ENCODE measurements around the gene SPATA13.

The SPATA13 gene

DNA sequence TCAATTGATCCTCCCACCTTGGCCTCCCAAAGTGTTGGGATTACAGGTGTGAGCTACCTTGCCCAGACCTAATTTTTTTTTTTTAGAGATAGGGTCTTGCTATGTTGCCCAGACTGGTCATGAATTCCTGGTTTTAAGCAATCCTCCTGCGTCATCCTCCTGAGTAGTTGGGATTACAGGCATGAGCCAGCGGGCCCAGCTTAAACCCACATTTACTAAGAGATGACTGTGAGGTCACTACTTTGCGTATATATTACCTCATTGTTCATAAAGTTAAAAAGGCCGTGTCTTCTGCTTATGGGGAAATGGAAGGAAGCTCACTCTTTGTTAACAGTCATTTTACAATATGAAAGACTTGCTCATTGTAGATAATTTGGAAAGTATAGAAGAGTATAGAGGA lies 109.3 kb downstream of the SPATA13 start:
- TF ChIP-seq GATA3 (IDR thresholded peaks at IDR 0.05; ENCODE audit: low read depth, low read length) (no peak), GATA2 (IDR thresholded peaks at IDR 0.05; ENCODE audit: low read depth, low read length) (no peak)

DNA sequence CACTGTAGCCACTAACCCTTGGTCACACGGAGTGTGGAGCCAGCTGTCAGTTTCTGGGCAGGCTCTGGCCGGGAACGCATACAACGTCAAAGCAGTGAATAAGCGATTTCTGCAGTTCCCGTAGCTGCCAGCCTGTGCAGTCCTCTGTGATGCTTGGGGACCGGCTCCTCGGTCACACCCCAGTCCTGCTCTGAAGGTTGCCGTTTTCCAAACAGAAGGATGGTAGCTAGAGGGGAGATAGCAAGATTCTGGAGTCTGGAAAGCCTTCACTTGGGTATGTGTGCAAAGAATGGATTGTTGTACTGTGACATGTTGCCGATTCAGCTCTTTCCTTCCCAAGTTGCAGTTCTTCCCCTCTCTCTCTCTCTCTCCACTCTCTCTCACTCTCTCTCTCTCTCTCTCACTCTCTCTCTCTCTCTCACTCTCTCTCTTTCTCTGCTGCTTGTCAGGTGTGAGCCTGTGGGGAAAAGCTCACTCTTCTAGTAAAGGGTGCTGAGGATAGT lies 110.2 kb downstream of the SPATA13 start:
- no peak for TF ChIP-seq GATA3 (IDR thresholded peaks at IDR 0.05; ENCODE audit: low read depth, low read length)
- no peak for TF ChIP-seq GATA2 (IDR thresholded peaks at IDR 0.05; ENCODE audit: low read depth, low read length)

DNA sequence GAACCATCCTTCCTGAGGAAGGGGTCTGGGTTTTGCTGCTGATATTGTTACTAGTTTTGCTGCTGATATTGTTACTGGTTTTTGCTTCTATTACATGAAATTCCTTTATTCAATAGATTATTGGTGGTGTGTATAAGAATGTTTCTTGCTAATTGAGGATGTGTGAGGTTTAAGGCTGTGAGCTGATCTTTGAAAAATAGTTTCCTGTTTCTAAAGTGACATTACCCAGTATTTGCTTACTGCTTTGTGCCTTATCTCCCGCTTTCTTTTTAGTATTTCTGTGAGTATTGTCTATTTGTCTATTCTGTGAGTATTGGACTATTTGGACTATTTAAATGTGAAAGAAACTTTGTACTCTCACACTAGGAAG lies 110.7 kb downstream of the SPATA13 start:
- TF ChIP-seq GATA2 (IDR thresholded peaks at IDR 0.05; ENCODE audit: low read depth, low read length) (no peak), GATA3 (IDR thresholded peaks at IDR 0.05; ENCODE audit: low read depth, low read length) (no peak)

DNA sequence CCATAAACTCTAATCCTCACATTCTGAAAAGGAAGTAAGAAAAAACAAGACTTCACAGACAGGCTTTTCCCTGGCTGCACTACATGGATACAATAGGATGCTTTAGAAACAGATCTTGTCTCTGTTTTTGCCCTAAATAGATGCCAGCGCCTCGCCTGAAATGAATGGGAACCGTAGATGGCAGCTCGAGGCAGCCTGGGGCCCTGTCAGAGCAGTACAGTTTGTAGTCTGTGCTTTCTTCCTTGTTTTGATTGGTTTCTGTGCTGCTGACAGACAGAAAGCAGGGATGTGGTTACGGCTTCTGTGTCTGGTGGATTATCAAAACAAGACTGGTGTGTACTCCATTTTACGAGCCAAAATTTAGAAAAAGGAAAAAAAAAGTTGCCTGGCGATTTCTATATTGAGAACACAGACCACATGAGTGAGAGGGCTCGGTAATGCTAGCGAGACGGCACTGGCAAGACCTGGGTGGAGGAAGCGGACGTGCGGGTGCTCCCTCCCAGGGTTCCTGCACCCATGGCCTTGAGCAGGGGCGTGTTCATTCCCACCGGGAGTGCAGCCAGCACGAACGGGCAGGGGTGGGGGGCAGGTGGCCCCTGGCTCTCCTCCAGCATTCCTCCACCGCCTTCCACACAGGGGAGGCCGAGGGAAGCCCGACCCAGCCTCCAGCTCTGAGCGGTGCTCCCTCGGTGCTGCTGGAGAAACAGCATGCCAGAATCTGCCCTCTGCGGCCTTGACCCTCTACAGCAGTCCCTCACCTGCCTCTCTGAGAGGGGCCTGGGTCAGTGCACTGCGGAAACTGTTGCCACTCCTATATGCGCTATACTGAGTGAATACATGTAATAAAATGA lies 111.3 kb downstream of the SPATA13 start:
- TF ChIP-seq GATA2 (IDR thresholded peaks at IDR 0.05; ENCODE audit: low read depth, low read length) (peak; percentile 46), GATA3 (IDR thresholded peaks at IDR 0.05; ENCODE audit: low read depth, low read length) (no peak)

- no peak for TF ChIP-seq GATA3 (IDR thresholded peaks at IDR 0.05; ENCODE audit: low read depth, low read length)
- TF ChIP-seq GATA2 (IDR thresholded peaks at IDR 0.05; ENCODE audit: low read depth, low read length): no peak
These were observed 112.1 kb downstream of the SPATA13 start for GRCh38 chr13:24272452-24273161.

- TF ChIP-seq GATA2 (IDR thresholded peaks at IDR 0.05; ENCODE audit: low read depth, low read length) (no peak), GATA3 (IDR thresholded peaks at IDR 0.05; ENCODE audit: low read depth, low read length) (no peak)
These were observed 113.4 kb downstream of the SPATA13 start for GRCh38 chr13:24273926-24274325.

GRCh38 chr13:24274452-24275021 lies 114.0 kb downstream of the SPATA13 start:
- no peak for TF ChIP-seq GATA2 (IDR thresholded peaks at IDR 0.05; ENCODE audit: low read depth, low read length)
- TF ChIP-seq GATA3 (IDR thresholded peaks at IDR 0.05; ENCODE audit: low read depth, low read length): no peak

DNA sequence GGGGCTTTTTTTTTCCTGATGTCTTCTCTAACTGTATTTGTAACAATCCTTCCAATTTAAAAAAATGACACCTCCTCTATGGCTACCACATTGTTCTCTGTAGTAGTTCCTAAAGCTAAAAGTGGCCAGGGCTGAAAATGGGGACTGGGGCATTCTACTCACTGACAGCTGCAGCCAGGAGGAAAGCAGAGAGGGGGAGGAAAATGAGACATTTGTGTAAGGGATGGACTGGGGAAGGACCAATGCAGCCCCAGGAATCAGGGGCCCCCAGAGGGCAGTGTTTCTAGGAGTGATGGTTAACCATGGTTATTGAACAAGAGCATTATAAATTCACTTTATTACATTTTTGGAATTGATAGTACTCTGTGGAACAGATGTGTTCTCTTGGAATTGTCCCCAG lies 114.5 kb downstream of the SPATA13 start:
- TF ChIP-seq GATA3 (IDR thresholded peaks at IDR 0.05; ENCODE audit: low read depth, low read length) (no peak), GATA2 (IDR thresholded peaks at IDR 0.05; ENCODE audit: low read depth, low read length) (no peak)

- TF ChIP-seq GATA3 (IDR thresholded peaks at IDR 0.05; ENCODE audit: low read depth, low read length) (no peak), GATA2 (IDR thresholded peaks at IDR 0.05; ENCODE audit: low read depth, low read length) (no peak)
These were observed 115.8 kb downstream of the SPATA13 start for GRCh38 chr13:24276306-24276705.

DNA sequence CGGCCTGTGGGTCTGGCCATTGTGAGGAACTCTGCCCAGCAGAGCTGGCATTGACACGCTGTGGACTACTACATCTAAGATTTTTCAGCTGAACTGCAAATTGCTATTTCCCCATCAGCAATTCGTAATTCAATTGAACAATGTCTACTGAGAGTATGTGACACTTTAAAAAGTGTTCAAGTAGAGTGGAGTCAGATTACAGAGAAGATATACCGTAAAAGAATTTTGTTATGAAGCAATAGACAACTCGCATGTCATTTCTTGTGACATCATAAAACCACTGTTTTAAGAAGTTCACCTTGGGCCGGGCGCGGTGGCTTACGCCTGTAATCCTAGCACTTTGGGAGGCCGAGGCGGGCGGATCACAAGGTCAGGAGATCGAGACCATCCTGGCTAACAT lies 116.3 kb downstream of the SPATA13 start:
- TF ChIP-seq GATA3 (IDR thresholded peaks at IDR 0.05; ENCODE audit: low read depth, low read length) (no peak), GATA2 (IDR thresholded peaks at IDR 0.05; ENCODE audit: low read depth, low read length) (no peak)

DNA sequence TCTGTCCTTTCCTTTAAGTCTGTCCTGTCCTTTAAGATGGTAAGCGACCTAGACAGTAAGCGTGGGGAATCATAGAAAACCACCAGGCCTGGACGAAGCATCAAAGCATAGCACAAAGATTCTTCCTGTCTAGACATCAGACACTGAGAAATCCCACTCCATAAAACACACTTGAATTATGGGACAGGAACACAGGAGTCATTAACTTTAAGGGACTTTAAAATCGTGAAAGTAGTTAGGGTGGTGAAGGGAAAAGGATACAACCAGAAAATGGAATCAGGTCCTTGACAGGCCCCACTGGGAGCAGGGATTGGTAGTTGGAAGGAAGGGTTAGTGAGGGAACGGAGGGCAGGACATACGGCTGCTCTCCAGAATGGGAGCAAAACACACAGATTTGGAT lies 117.2 kb downstream of the SPATA13 start:
- TF ChIP-seq GATA2 (IDR thresholded peaks at IDR 0.05; ENCODE audit: low read depth, low read length) (no peak), GATA3 (IDR thresholded peaks at IDR 0.05; ENCODE audit: low read depth, low read length) (no peak)

DNA sequence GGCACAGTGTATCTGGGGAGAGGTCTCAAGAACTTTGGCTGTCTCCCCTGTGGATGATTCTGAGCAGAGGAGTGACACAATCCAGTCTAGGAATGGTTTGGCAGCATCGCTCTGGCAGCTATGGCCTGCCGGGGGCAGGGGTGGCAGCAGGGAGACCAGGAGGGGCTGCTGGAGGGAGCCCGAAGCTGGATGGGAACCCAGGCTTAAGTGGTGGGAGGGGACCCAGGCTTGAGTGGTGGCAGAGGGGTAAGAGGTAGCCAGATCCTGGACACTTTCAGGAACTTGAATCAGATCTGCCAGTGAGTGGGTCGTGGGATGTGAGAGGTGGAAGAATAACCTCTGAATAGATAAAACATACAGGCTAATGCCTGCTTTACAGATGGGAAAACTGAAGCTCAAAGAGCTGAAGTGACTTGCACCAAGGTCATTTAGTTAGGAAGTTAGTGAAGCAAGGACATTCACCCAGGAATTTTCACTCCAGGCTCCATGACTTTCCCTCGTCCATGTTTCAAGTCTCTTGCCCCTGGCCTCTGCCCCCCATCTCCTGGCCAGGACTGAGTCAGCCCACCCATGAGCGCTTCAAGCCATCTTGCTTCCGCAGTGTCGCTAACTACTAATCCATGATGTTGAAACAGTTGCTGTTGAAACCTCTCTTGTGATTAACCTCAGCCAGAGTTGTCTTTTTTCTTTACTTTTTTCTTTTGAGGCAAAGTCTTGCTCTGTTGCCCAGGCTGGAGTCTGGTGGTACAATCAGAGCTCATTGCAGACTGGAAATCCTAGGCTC lies 119.0 kb downstream of the SPATA13 start:
- TF ChIP-seq GATA3 (IDR thresholded peaks at IDR 0.05; ENCODE audit: low read depth, low read length): no peak
- no peak for TF ChIP-seq GATA2 (IDR thresholded peaks at IDR 0.05; ENCODE audit: low read depth, low read length)

DNA sequence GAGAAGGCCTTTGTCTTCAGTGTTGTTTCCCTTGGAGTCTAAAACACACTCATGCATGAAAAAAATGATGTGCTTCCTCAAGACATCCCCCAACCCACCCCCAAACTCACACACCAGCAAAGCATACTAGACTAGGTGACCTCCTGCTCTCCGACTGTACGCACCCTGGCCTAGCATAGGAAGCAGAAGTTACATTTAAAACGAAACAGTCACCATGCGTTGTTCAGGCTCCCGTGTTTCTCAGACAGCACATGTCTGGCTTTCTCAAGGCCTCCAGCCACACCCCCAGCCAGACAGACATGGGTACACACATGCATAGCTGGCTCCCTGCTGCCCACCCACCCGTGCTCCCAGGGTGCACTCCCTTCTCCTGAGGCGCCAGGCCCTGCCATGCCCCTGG lies 120.2 kb downstream of the SPATA13 start:
- TF ChIP-seq GATA3 (IDR thresholded peaks at IDR 0.05; ENCODE audit: low read depth, low read length) (no peak), GATA2 (IDR thresholded peaks at IDR 0.05; ENCODE audit: low read depth, low read length) (no peak)

All from SH-SY5Y (cell line).